NCI-H526 treated with DMSO at 0.1 percent for 48 hours (cell line): Measurements from ENCODE around the gene RGS6.

ENCODE experiments used
- DNase-seq: peaks from one replicate; lab custom pipeline; 2025; lab: John Stamatoyannopoulos, UW

Gene RGS6

GRCh38 chr14:72608391-72609204 is 676.4 kb downstream of the RGS6 start:
- DNase-seq = no peak

DNA sequence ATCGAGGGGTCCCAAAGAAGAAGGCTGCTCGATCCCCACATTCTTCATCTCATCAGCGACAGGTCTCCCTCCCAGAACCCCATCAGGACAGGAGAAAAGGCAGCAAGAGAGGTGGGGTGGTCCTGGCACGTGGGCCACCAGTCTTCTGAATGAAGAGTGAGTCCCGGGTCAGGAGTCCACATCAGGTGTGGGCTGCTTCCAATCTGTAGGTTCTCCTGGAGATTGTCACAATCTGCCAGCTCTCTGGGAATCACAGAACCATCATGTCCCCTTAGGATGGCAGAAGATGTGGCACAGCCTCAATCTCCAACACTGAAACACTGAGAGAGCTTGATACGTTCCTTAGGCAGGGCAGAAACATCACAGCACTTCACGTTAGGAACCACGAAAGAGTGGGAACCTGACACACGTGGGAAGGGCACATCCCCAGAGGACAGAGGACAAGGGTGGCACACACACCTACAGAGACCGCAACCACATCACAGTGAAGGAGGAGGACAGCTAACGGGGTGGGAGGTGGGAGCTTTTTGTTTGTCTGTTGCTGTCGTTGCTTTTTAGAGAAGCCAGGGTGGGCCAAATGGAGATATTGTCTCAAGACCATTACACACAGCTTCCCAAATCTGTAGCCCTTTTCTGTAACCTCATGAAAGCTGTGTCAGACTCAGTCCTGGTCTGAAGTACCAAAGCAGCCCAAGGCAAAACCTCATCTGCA is 677.1 kb downstream of the RGS6 start:
- no peak for DNase-seq

- DNase-seq = no peak
These were observed 678.0 kb downstream of the RGS6 start for GRCh38 chr14:72610096-72610830.

GRCh38 chr14:72610831-72611200 is 678.6 kb downstream of the RGS6 start:
- DNase-seq = no peak

- DNase-seq = no peak
These were observed 679.3 kb downstream of the RGS6 start for GRCh38 chr14:72611506-72611905.

- no peak for DNase-seq
These were observed 679.8 kb downstream of the RGS6 start for GRCh38 chr14:72612041-72612440.

- DNase-seq = no peak
These were observed 681.2 kb downstream of the RGS6 start for GRCh38 chr14:72613231-72613974.

GRCh38 chr14:72613975-72614319 is 681.7 kb downstream of the RGS6 start:
- no peak for DNase-seq

GRCh38 chr14:72614365-72614764 is 682.1 kb downstream of the RGS6 start:
- no peak for DNase-seq

- no peak for DNase-seq
These were observed 682.7 kb downstream of the RGS6 start for GRCh38 chr14:72614891-72615415.

GRCh38 chr14:72615451-72616121 is 683.4 kb downstream of the RGS6 start:
- no peak for DNase-seq
